Neuronal stem cell (in vitro differentiated cells): Measurements from ENCODE around the gene NCKIPSD.

Source experiments
- DNase-seq: peaks from one replicate; pipeline ENCODE4 v3.0.0-alpha.2; 2013; ENCODE audit warnings: low spot score
- H2AFZ ChIP-seq: one replicate; pipeline ENCODE4 v1.6.1; 2013; ENCODE audit warnings: mild to moderate bottlenecking, low read length, inconsistent platforms
- H2AK5ac ChIP-seq: 2 replicates; pipeline ENCODE4 v1.6.1; 2013; ENCODE audit warnings: low read depth, mild to moderate bottlenecking, inconsistent platforms, low read length, moderate library complexity, mixed read lengths
- H2BK120ac ChIP-seq: 2 replicates; pipeline ENCODE4 v1.6.1; 2013; ENCODE audit warnings: low read depth, mild to moderate bottlenecking, inconsistent platforms, low read length, moderate library complexity, mixed read lengths
- H2BK12ac ChIP-seq: one replicate; pipeline ENCODE4 v1.6.1; 2013; ENCODE audit warnings: low read length, inconsistent platforms
- H2BK15ac ChIP-seq: 2 replicates; pipeline ENCODE4 v1.6.1; 2013; ENCODE audit warnings: mild to moderate bottlenecking, low read length, inconsistent platforms, mixed read lengths
- H2BK5ac ChIP-seq: one replicate; pipeline ENCODE4 v1.6.1; 2013; ENCODE audit warnings: inconsistent platforms, mild to moderate bottlenecking, low read length, moderate library complexity
- H3K14ac ChIP-seq: one replicate; pipeline ENCODE4 v1.6.1; 2013; ENCODE audit warnings: low read length, inconsistent platforms
- H3K18ac ChIP-seq: 2 replicates; pipeline ENCODE4 v1.6.1; 2013; ENCODE audit warnings: low read length, inconsistent platforms
- H3K23ac ChIP-seq: 2 replicates; pipeline ENCODE4 v1.6.1; 2013; ENCODE audit warnings: low read depth, mild to moderate bottlenecking, mixed read lengths, low read length, inconsistent platforms; ENCODE audit not compliant: poor library complexity
- H3K27ac ChIP-seq: replicated peaks from 3 replicates; pipeline ENCODE4 v1.5.1; 2013; ENCODE audit warnings: low read length, inconsistent platforms
- H3K27me3 ChIP-seq, 3 experiments: 2 replicates each; pipeline ENCODE4 v1.6.1; 2013; ENCODE audit warnings: low read length in 3 of 3, mild to moderate bottlenecking in 2 of 3, inconsistent platforms in 1 of 3, low read depth in 1 of 3, mixed read lengths in 1 of 3, moderate library complexity in 1 of 3; ENCODE audit not compliant: control insufficient read depth in 3 of 3, insufficient read depth in 3 of 3
- H3K36me3 ChIP-seq, 2 donors: replicated peaks in 1 of 2; 2 replicates each; pipeline ENCODE4 v1.6.1; 2013; ENCODE audit warnings: low read length in 2 of 2; ENCODE audit not compliant: control insufficient read depth in 2 of 2, insufficient read depth in 2 of 2
- H3K4ac ChIP-seq: 2 replicates; pipeline ENCODE4 v1.6.1; 2013; ENCODE audit warnings: inconsistent platforms, mild to moderate bottlenecking, low read length, moderate library complexity
- H3K4me1 ChIP-seq, 2 donors: 1 replicate in 1 of 2; 2 replicates in 1 of 2; pipeline ENCODE4 v1.6.1; 2013; ENCODE audit warnings: low read length in 2 of 2, low read depth in 1 of 2; ENCODE audit not compliant: control insufficient read depth in 2 of 2, insufficient read depth in 1 of 2
- H3K4me2 ChIP-seq: one replicate; pipeline ENCODE4 v1.6.1; 2013; ENCODE audit warnings: mild to moderate bottlenecking, low read length, inconsistent platforms; ENCODE audit not compliant: insufficient read depth, poor library complexity, severe bottlenecking
- H3K4me3 ChIP-seq, 2 donors: 2 replicates each; pipeline ENCODE4 v1.5.1; 2013; ENCODE audit warnings: low read length in 2 of 2, mild to moderate bottlenecking in 2 of 2, inconsistent platforms in 1 of 2, moderate library complexity in 1 of 2
- H3K79me1 ChIP-seq: one replicate; pipeline ENCODE4 v1.6.1; 2013; ENCODE audit warnings: low read depth, mild to moderate bottlenecking, inconsistent platforms, low read length, moderate library complexity
- H3K9ac ChIP-seq: one replicate; pipeline ENCODE4 v1.6.1; 2013; ENCODE audit warnings: mild to moderate bottlenecking, low read depth, low read length, inconsistent platforms; ENCODE audit not compliant: poor library complexity
- H3K9me3 ChIP-seq, 2 donors: replicated peaks in 1 of 2; 2 replicates each; pipeline versions ENCODE3 to v1.6.1; 2013; ENCODE audit warnings: low read length in 2 of 2, mild to moderate bottlenecking in 2 of 2, inconsistent platforms in 1 of 2, low read depth in 1 of 2, mixed read lengths in 1 of 2, moderate library complexity in 1 of 2; ENCODE audit not compliant: control insufficient read depth in 2 of 2, insufficient read depth in 1 of 2
- H4K8ac ChIP-seq: one replicate; pipeline ENCODE4 v1.6.1; 2013; ENCODE audit warnings: low read depth, mild to moderate bottlenecking, inconsistent platforms, low read length, moderate library complexity
- H4K91ac ChIP-seq: one replicate; pipeline ENCODE4 v1.6.1; 2013; ENCODE audit warnings: low read length, low read depth, mild to moderate bottlenecking, inconsistent platforms; ENCODE audit not compliant: poor library complexity
- WGBS, 2 donors: extraction: QIAGEN DNeasy Blood & Tissue Kit; methylation state at CpG; one replicate each; pipeline ENCODE4 v1.1.7; 2013; ENCODE audit warnings: missing lambda C conversion rate in 2 of 2, mixed read lengths in 1 of 2; ENCODE audit not compliant: insufficient read length in 2 of 2, insufficient replicate concordance in 1 of 2; ENCODE audit errors: extremely low coverage in 2 of 2; 5-methylcytosine and 5-hydroxymethylcytosine counted together

NCKIPSD gene

DNA sequence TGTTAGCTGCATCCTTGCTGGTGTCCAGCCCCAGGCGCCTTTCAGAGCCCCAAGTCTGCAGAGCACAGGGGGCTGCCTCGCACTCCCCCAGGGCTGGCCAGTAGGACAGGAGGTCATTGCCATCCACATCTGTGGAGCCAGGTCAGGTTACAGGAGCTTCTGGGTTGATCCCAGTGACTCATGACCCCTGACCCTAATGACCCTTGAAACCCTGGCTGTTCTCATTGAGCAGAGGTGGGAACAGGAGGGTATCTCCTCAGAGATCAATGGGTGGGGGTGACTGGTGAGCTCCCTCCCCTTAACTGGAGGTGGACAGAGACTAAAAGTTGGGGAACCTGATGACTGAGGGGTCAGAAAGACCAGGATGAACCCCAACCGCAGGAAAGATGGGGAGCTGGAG lies 44.3 kb downstream of the NCKIPSD start:
- Histone ChIP-seq H3K4me3 (no peak overlapping the region), H3K36me3 (peaks cover 48 to 92% of the 10 kb centered on the region in 2 donors), H2AK5ac (no peak overlapping the region), H3K27ac (no peak overlapping the region), H2BK12ac (no peak overlapping the region), H3K9ac (no peak overlapping the region), H4K91ac (no peak overlapping the region), H4K8ac (no peak overlapping the region), H3K4me1 (peaks cover 3 to 8% of the 10 kb centered on the region in 2 donors), H2BK5ac (no peak overlapping the region), H3K14ac (no peak overlapping the region), H3K4ac (no peak overlapping the region), H3K4me2 (no peak overlapping the region), H3K18ac (no peak overlapping the region), H3K27me3 (no peaks in the 10 kb centered on the region), H2AFZ (no peak overlapping the region), H2BK15ac (no peak overlapping the region), H3K23ac (no peak overlapping the region), H3K9me3 (peaks cover 0 to 2% of the 10 kb centered on the region in 2 donors), H2BK120ac (no peak overlapping the region), H3K79me1 (peaks cover 6% of the 10 kb centered on the region)
- no CpG with 5 or more reads among the region's 3 CpGs for WGBS, 2 donors
- DNase-seq: no peak

DNA sequence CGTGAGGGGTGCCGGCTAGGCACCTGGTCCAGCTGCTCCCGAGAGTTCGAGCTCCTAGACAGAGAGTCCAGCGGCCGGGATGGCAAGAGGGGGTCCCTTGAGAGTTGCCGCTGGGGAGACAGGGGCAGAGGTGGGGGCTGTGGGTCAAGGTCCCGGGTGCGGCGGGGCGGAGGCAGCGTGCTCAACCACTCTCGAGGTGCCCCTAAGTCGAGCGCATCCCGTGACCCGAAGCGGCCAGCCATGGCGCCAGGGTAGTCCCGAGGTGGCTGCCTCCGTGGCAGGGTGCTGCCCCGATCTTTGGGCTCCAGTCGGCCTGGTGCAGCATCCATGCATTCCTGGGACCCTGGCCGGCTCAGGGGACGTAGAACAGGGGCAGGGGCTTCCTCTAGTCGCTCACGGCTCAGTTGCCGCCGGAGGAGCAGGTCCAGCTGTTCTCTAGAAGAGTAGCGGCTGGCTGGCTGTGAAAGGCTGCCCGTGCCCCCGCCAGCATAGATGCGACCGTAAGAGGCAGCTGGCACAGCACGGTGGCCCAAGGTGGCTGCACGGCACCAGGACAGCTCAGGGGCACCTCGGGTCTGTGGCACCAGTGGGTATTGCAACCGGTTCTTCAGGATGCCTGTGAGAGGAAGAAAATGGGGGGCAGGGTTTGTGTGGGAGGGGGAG lies 45.6 kb downstream of the NCKIPSD start:
- Histone ChIP-seq H2AK5ac (no peak overlapping the region), H3K4me1 (peaks cover 7 to 14% of the 10 kb centered on the region in 2 donors), H2BK15ac (no peak overlapping the region), H3K27ac (no peak overlapping the region), H2BK120ac (no peak overlapping the region), H4K91ac (no peak overlapping the region), H4K8ac (no peak overlapping the region), H3K18ac (no peak overlapping the region), H2BK5ac (peak overlapping the region; percentile 31), H2AFZ (no peak overlapping the region), H3K9ac (no peak overlapping the region), H3K23ac (no peak overlapping the region), H3K4me2 (no peak overlapping the region), H3K79me1 (peaks cover 4% of the 10 kb centered on the region), H3K14ac (peak overlapping the region; percentile 64), H3K9me3 (peaks cover 0 to 2% of the 10 kb centered on the region in 2 donors), H3K4me3 (no peak overlapping the region), H3K36me3 (peaks cover 36 to 79% of the 10 kb centered on the region in 2 donors), H3K4ac (no peak overlapping the region), H2BK12ac (no peak overlapping the region), H3K27me3 (no peaks in the 10 kb centered on the region)
- DNase-seq: no peak
- WGBS, 2 donors: no CpG with 5 or more reads among the region's 38 CpGs

DNA sequence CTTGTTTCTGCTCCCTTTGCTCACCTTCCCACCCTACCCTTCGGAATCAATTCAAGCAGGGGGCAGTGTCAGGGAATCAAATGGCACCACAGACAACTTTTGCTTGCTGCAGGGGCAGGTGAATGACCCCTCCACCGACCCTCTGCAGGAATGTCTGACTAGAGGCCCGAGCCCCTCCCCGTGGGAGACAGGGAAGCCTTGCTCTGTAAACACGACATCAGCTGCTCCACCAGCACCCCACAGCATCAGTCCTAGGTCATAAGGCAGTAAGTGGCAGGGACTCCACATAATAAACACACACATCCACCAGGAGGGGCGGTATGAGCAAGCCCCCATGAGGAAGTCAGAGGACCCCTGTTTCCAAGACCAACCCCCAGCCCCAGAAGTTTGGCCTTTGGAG lies 48.4 kb downstream of the NCKIPSD start:
- no peak overlapping the region for H2BK120ac ChIP-seq
- H3K4me3 ChIP-seq: no peak overlapping the region
- no peak overlapping the region for H4K8ac ChIP-seq
- DNase-seq: no peak
- H4K91ac ChIP-seq: no peak overlapping the region
- no peak overlapping the region for H3K27ac ChIP-seq
- no peak overlapping the region for H3K18ac ChIP-seq
- no peak overlapping the region for H3K9ac ChIP-seq
- peaks cover 8% of the 10 kb centered on the region for H3K79me1 ChIP-seq
- H2AFZ ChIP-seq: no peak overlapping the region
- H3K27me3 ChIP-seq: no peaks in the 10 kb centered on the region
- H3K4me2 ChIP-seq: no peak overlapping the region
- peaks cover 35 to 65% of the 10 kb centered on the region in 2 donors for H3K36me3 ChIP-seq
- no peak overlapping the region for H2BK15ac ChIP-seq
- H2AK5ac ChIP-seq: no peak overlapping the region
- no peak overlapping the region for H2BK5ac ChIP-seq
- no peaks in the 10 kb centered on the region for H3K9me3 ChIP-seq
- H3K14ac ChIP-seq: no peak overlapping the region
- no peak overlapping the region for H3K23ac ChIP-seq
- H2BK12ac ChIP-seq: no peak overlapping the region
- WGBS, 2 donors: no CpG with 5 or more reads among the region's 6 CpGs
- peaks cover 13 to 22% of the 10 kb centered on the region in 2 donors for H3K4me1 ChIP-seq
- H3K4ac ChIP-seq: no peak overlapping the region

DNA sequence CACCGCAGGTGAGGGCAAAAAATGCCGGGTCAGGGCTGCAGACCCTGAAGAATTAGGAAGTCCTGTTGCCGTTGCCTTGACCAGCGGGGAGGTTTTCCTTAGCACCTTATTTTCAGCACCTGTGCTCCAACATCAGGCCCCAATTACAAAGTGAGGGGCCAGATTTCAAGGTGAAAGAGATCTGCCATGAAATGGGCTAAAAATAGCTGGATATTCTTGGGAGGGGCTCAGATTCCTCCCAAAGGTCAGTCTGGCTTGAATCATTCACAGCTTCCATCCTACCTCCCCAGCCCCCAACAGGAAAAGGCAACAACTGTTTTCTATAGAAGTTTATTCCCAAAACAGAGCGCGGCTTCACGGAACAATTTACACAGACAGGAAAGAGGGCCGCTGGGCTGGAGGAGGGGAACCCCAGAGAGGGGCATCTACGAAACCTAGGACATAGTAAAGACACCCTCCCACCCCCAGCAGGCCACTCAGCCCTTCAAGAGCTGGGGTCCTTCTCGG lies 49.5 kb downstream of the NCKIPSD start:
- Histone ChIP-seq H4K8ac (no peak overlapping the region), H3K14ac (no peak overlapping the region), H2BK5ac (no peak overlapping the region), H3K27me3 (no peaks in the 10 kb centered on the region), H4K91ac (no peak overlapping the region), H2AK5ac (peak overlapping the region; percentile 18), H3K23ac (peak overlapping the region; percentile 45), H3K36me3 (peaks cover 34 to 65% of the 10 kb centered on the region in 2 donors), H3K79me1 (peaks cover 8% of the 10 kb centered on the region), H3K18ac (peak overlapping the region; percentile 1), H2BK15ac (no peak overlapping the region), H3K4me1 (peaks cover 13 to 22% of the 10 kb centered on the region in 2 donors), H2BK120ac (no peak overlapping the region), H3K27ac (peak overlapping the region; percentile 90), H3K4me2 (peak overlapping the region; percentile 70), H3K9me3 (no peaks in the 10 kb centered on the region), H3K4ac (no peak overlapping the region), H3K4me3 (peak overlapping the region; percentile 82 to 83), H2AFZ (peak overlapping the region; percentile 95), H2BK12ac (no peak overlapping the region), H3K9ac (no peak overlapping the region)
- no peak for DNase-seq
- WGBS, 2 donors: no CpG with 5 or more reads among the region's 10 CpGs
